Esophagus squamous epithelium (tissue), 5 donors: ENCODE measurements around the gene ANTXR1. TPM values are rescaled to one million over a fixed set of nuclear protein-coding genes. Genes with fewer than 3 reads are reported as not detected.

Experiments
- DNase-seq: peaks from one replicate; lab custom pipeline; 2025; lab: John Stamatoyannopoulos, UW
- H3K27ac ChIP-seq, 4 donors: fragments of 200-600 bp; sonication (generic); one replicate each; pipeline ENCODE4 v1.5.1; 2016 to 2019; ENCODE audit warnings: mild to moderate bottlenecking in 1 of 4
- H3K27me3 ChIP-seq, 4 donors: fragments of 200-600 bp; sonication (generic); 1 replicate in 3 of 4; 2 replicates in 1 of 4; pipeline versions ENCODE4 v1.5.1 to v1.6.0; 2017 to 2021; ENCODE audit warnings: antibody characterized with exemption in 1 of 4
- H3K36me3 ChIP-seq, 3 donors: fragments of 200-600 bp; sonication (generic); one replicate each; pipeline ENCODE4 v1.5.1; 2016 to 2019
- H3K4me1 ChIP-seq, 3 donors: fragments of 200-600 bp; sonication (generic); one replicate each; pipeline ENCODE4 v1.5.1; 2017 to 2019
- H3K4me3 ChIP-seq, 4 donors: fragments of 200-600 bp; sonication (generic); 1 replicate in 3 of 4; 2 replicates in 1 of 4; pipeline ENCODE4 v1.5.1; 2016 to 2019; ENCODE audit warnings: mild to moderate bottlenecking in 2 of 4, moderate library complexity in 1 of 4
- H3K9me3 ChIP-seq, 3 donors: fragments of 200-600 bp; sonication (generic); one replicate each; pipeline ENCODE4 v1.5.1; 2016 to 2019
- POLR2A ChIP-seq, 4 donors: fragments of 450-650 bp; IDR thresholded peaks; one replicate each; pipeline ENCODE4 v1.6.1; 2017; ENCODE audit warnings: antibody characterized with exemption in 4 of 4, mild to moderate bottlenecking in 4 of 4, moderate library complexity in 3 of 4
- WGBS, 2 donors: methylation state at CpG; one replicate each; pipeline ENCODE4 v1.1.5; 2018; 5-methylcytosine and 5-hydroxymethylcytosine counted together
- intact Hi-C: fragments of 100-400 bp; cut with DNase I; formaldehyde crosslinking; loops from one replicate; pipeline ENCODE4 v1.15.0; 2022
- total RNA-seq, 4 donors: library from RNA; depleted of rRNA; stranded (reverse); fragments of >200 nt; gene quantifications; one replicate each; pipeline ENCODE4 v1.1.0, GENCODE V29; 2016
- TF ChIP-seq, protein P1 (sequence below), 6 experiments: fragments of 450-650 bp in 4 of 6; fragments of 200-600 bp in 2 of 6; sonication (generic) in 2 of 6; IDR thresholded peaks; one replicate each; pipeline ENCODE4 v1.5.1; 2016 to 2019; ENCODE audit warnings: antibody characterized with exemption in 6 of 6, mild to moderate bottlenecking in 4 of 6, moderate library complexity in 4 of 6
- donor health status: DM: yes; HTN: yes; CAD: no.

ANTXR1 gene
- total RNA-seq, 4 donors from 2014 or later: 7.8 to 50.9 (median 17.3) TPM

- WGBS, 2 donors: 42 to 65% methylated on average over 1 of the region's 1 CpG
- Histone ChIP-seq H3K36me3 (no peaks in the 10 kb centered on the region), H3K9me3 (no peaks in the 10 kb centered on the region), H3K4me1 (peaks cover 0 to 37% (median 8%) of the 10 kb centered on the region in 3 donors), H3K4me3 (no peak overlapping the region), H3K27ac (no peak overlapping the region), H3K27me3 (no peaks in the 10 kb centered on the region)
- DNase-seq: no peak
- TF ChIP-seq, protein P1, sequence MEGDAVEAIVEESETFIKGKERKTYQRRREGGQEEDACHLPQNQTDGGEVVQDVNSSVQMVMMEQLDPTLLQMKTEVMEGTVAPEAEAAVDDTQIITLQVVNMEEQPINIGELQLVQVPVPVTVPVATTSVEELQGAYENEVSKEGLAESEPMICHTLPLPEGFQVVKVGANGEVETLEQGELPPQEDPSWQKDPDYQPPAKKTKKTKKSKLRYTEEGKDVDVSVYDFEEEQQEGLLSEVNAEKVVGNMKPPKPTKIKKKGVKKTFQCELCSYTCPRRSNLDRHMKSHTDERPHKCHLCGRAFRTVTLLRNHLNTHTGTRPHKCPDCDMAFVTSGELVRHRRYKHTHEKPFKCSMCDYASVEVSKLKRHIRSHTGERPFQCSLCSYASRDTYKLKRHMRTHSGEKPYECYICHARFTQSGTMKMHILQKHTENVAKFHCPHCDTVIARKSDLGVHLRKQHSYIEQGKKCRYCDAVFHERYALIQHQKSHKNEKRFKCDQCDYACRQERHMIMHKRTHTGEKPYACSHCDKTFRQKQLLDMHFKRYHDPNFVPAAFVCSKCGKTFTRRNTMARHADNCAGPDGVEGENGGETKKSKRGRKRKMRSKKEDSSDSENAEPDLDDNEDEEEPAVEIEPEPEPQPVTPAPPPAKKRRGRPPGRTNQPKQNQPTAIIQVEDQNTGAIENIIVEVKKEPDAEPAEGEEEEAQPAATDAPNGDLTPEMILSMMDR (IDR thresholded peaks at IDR 0.05): no peak
- TF ChIP-seq POLR2A (IDR thresholded peaks at IDR 0.05): no peak
- intact Hi-C loops: no loop called here
These were observed 52.9 kb downstream of the ANTXR1 start for GRCh38 chr2:69065735-69066336.

- H3K36me3 ChIP-seq: no peaks in the 10 kb centered on the region
- H3K27me3 ChIP-seq: no peaks in the 10 kb centered on the region
- no peak overlapping the region for H3K4me3 ChIP-seq
- H3K27ac ChIP-seq: peak overlapping the region; percentile 16 to 76 (median 66)
- WGBS, 2 donors: 56 to 63% methylated on average over 2 of the region's 2 CpGs
- TF ChIP-seq POLR2A (IDR thresholded peaks at IDR 0.05): no peak
- TF ChIP-seq, protein P1 (IDR thresholded peaks at IDR 0.05): no peak
- H3K4me1 ChIP-seq: peaks cover 0 to 24% (median 4%) of the 10 kb centered on the region in 3 donors
- no peaks in the 10 kb centered on the region for H3K9me3 ChIP-seq
- DNase-seq: no peak
- intact Hi-C loops: no loop called here
These were observed 54.1 kb downstream of the ANTXR1 start for GRCh38 chr2:69067026-69067630.

DNA sequence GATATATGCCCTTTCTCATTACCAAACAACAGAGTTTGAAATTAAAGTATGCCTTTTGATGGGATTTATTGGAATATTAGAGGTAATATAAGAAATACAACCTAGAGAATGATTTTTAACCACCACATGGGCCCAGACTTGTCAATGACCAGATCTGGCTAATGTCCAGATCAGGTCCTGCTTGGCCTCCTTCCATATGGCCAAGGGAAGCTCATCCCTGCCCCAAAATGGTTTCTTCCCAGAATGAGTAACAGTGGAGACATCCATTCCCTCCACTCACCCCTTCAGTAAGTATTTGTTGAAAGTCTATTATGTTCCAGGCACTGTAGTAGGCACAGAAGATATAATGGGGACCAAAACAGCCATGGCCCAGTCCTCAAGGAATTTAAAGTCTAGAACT lies 54.9 kb downstream of the ANTXR1 start:
- no peak for TF ChIP-seq POLR2A (IDR thresholded peaks at IDR 0.05)
- TF ChIP-seq, protein P1 (IDR thresholded peaks at IDR 0.05): no peak
- intact Hi-C loops: no loop called here
- H3K9me3 ChIP-seq: no peaks in the 10 kb centered on the region
- peaks cover 0 to 17% (median 0%) of the 10 kb centered on the region in 3 donors for H3K4me1 ChIP-seq
- peak overlapping the region; percentile 16 to 76 (median 66) for H3K27ac ChIP-seq
- no peaks in the 10 kb centered on the region for H3K36me3 ChIP-seq
- H3K4me3 ChIP-seq: no peak overlapping the region
- no peak for DNase-seq
- no peaks in the 10 kb centered on the region for H3K27me3 ChIP-seq

DNA sequence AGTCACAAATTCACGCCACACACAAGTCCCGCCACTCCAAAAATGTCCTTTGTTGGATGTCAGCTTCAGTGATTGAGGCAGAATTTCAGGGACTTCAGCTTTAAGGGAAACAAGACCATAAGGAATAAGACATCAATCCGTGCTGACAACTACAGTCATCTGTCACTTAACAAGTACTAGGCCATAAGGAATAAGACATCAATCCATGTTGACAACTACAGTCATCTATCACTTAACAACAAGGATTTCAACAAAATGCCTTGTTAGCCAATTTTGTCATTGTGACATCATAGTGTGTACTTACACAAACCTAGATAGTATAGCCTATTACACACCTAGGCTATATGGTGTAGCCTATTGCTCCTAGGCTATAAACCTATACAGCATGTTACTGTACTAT lies 58.0 kb downstream of the ANTXR1 start:
- H3K27me3 ChIP-seq: no peaks in the 10 kb centered on the region
- WGBS, 2 donors: 78 to 92% methylated on average over 3 of the region's 3 CpGs
- intact Hi-C loops: no loop called here

More for the DNA sequence above, 58.0 kb downstream of the ANTXR1 start:
- no peak overlapping the region for H3K4me3 ChIP-seq
- H3K36me3 ChIP-seq: no peaks in the 10 kb centered on the region
- no peaks in the 10 kb centered on the region for H3K9me3 ChIP-seq
- H3K4me1 ChIP-seq: peaks cover 0 to 26% (median 0%) of the 10 kb centered on the region in 3 donors
- no peak for DNase-seq
- peak overlapping the region in 1 of 4 donors; percentile 26 for H3K27ac ChIP-seq
- TF ChIP-seq POLR2A (IDR thresholded peaks at IDR 0.05): no peak
- TF ChIP-seq, protein P1 (IDR thresholded peaks at IDR 0.05): no peak
